ENCODE results near the gene DTHD1.

Gene DTHD1

GRCh38 chr4:36244257-36245082 lies 36.9 kb upstream of the DTHD1 start, which contains the start of gene ARAP2:
TSS of gene ARAP2 (minus strand) at chr4:36244514. CDS start at chr4:36229486, 15,028 bp downstream.
- TF ChIP-seq TEAD4 (IDR thresholded peaks at IDR 0.05) (peak; percentile 81), MAX (IDR thresholded peaks at IDR 0.05) (peak; percentile 53; the same call in 1 of the 2 replicates), ZBTB7A (IDR thresholded peaks at IDR 0.05; ENCODE audit: low read depth) (peak; percentile 49; the same call in 1 of the 2 replicates), TAF1 (IDR thresholded peaks at IDR 0.05; ENCODE audit: low read depth) (peak; percentile 30; the same call in 1 of the 2 replicates), CEBPB (IDR thresholded peaks at IDR 0.05) (no peak), EP300 (IDR thresholded peaks at IDR 0.05; ENCODE audit: borderline replicate concordance) (0 out of 2 replicates have a peak, but pooled peaks have one; percentile 35), NFIC (IDR thresholded peaks at IDR 0.05) (peak; percentile 47), YY1 (IDR thresholded peaks at IDR 0.05; ENCODE audit: low read depth) (no peak), EGR1 (IDR thresholded peaks at IDR 0.05) (peak; percentile 91), TCF12 (IDR thresholded peaks at IDR 0.05; ENCODE audit: low read depth) (peak; percentile 57; the same call in 1 of the 2 replicates)

GRCh38 chr4:36249610-36250009 lies 31.8 kb upstream of the DTHD1 start:
- TF ChIP-seq TAF1 (IDR thresholded peaks at IDR 0.05; ENCODE audit: low read depth) = no peak
- no peak for TF ChIP-seq NFIC (IDR thresholded peaks at IDR 0.05)
- TF ChIP-seq ZBTB7A (IDR thresholded peaks at IDR 0.05; ENCODE audit: low read depth) = no peak
- TF ChIP-seq RAD21 (IDR thresholded peaks at IDR 0.05; ENCODE audit: low read depth) = no peak

- no peak for TF ChIP-seq RAD21 (IDR thresholded peaks at IDR 0.05; ENCODE audit: low read depth)
- no peak for TF ChIP-seq CEBPB (IDR thresholded peaks at IDR 0.05)
- TF ChIP-seq ZBTB7A (IDR thresholded peaks at IDR 0.05; ENCODE audit: low read depth) = no peak
Observed at GRCh38 chr4:36251983-36252382, 29.4 kb upstream of the DTHD1 start.

GRCh38 chr4:36254371-36254770 lies 27.0 kb upstream of the DTHD1 start:
- no peak for TF ChIP-seq YY1 (IDR thresholded peaks at IDR 0.05; ENCODE audit: low read depth)
- no peak for TF ChIP-seq RAD21 (IDR thresholded peaks at IDR 0.05; ENCODE audit: low read depth)
- TF ChIP-seq NFIC (IDR thresholded peaks at IDR 0.05) = no peak
- no peak for TF ChIP-seq TEAD4 (IDR thresholded peaks at IDR 0.05)
- TF ChIP-seq CEBPB (IDR thresholded peaks at IDR 0.05) = no peak
- no peak for TF ChIP-seq CREB1 (IDR thresholded peaks at IDR 0.05; ENCODE audit: low read depth)
- TF ChIP-seq EP300 (IDR thresholded peaks at IDR 0.05; ENCODE audit: borderline replicate concordance) = no peak

- TF ChIP-seq REST (IDR thresholded peaks at IDR 0.05; ENCODE audit: low read depth) (no peak), TAF1 (IDR thresholded peaks at IDR 0.05; ENCODE audit: low read depth) (no peak), MAX (IDR thresholded peaks at IDR 0.05) (no peak), CEBPB (IDR thresholded peaks at IDR 0.05) (no peak)
Observed at GRCh38 chr4:36255577-36255976, 25.8 kb upstream of the DTHD1 start.

GRCh38 chr4:36256398-36256891 lies 25.0 kb upstream of the DTHD1 start:
- no peak for TF ChIP-seq CEBPB (IDR thresholded peaks at IDR 0.05)
- TF ChIP-seq ZBTB7A (IDR thresholded peaks at IDR 0.05; ENCODE audit: low read depth) = no peak
- no peak for TF ChIP-seq TCF12 (IDR thresholded peaks at IDR 0.05; ENCODE audit: low read depth)
- TF ChIP-seq MAX (IDR thresholded peaks at IDR 0.05) = no peak
- no peak for TF ChIP-seq EP300 (IDR thresholded peaks at IDR 0.05; ENCODE audit: borderline replicate concordance)
- no peak for TF ChIP-seq RAD21 (IDR thresholded peaks at IDR 0.05; ENCODE audit: low read depth)
- no peak for TF ChIP-seq REST (IDR thresholded peaks at IDR 0.05; ENCODE audit: low read depth)
- no peak for TF ChIP-seq YY1 (IDR thresholded peaks at IDR 0.05; ENCODE audit: low read depth)
- no peak for TF ChIP-seq NFIC (IDR thresholded peaks at IDR 0.05)

GRCh38 chr4:36260731-36261130 lies 20.7 kb upstream of the DTHD1 start:
- TF ChIP-seq FOXM1 (IDR thresholded peaks at IDR 0.05; ENCODE audit: borderline replicate concordance, low read depth) = no peak
- TF ChIP-seq YY1 (IDR thresholded peaks at IDR 0.05; ENCODE audit: low read depth) = no peak
- no peak for TF ChIP-seq USF1 (IDR thresholded peaks at IDR 0.05)
- no peak for TF ChIP-seq MAX (IDR thresholded peaks at IDR 0.05)
- no peak for TF ChIP-seq EGR1 (IDR thresholded peaks at IDR 0.05)
- TF ChIP-seq RAD21 (IDR thresholded peaks at IDR 0.05; ENCODE audit: low read depth) = no peak
- TF ChIP-seq TEAD4 (IDR thresholded peaks at IDR 0.05) = no peak
- no peak for TF ChIP-seq TCF12 (IDR thresholded peaks at IDR 0.05; ENCODE audit: low read depth)
- TF ChIP-seq TAF1 (IDR thresholded peaks at IDR 0.05; ENCODE audit: low read depth) = no peak
- TF ChIP-seq NFIC (IDR thresholded peaks at IDR 0.05) = no peak

Data from Ishikawa (cell line).